GM12878 (cell line): ENCODE measurements around the gene TMTC3. TPM values are rescaled to one million over a fixed set of nuclear protein-coding genes. Genes with fewer than 3 reads are reported as not detected.

Experiments
- ATAC-seq: fragments of 200-7000 bp; cut with Tn5 transposase; 3 replicates; pipeline ENCODE4 v1.9.1; 2020; ENCODE audit warnings: mild to moderate bottlenecking, moderate library complexity
- BruUV-seq: library from RNA; stranded (reverse); fragments of 400-500 nt; replicated peaks from 2 replicates; lab custom pipeline; 2021; lab: Mats Ljungman, UMichigan
- CTCF ChIA-PET: fragments of 300-600 bp; sonication (Branson Sonifier 250); formaldehyde crosslinking; extraction: SDS; loops from one replicate; lab custom pipeline; 2021; ENCODE audit warnings: inconsistent platforms; lab: Yijun Ruan, JAX
- POLR2A ChIA-PET: fragments of 350-600 bp; formaldehyde crosslinking; extraction: SDS; loops from one replicate; lab custom pipeline; 2021; ENCODE audit warnings: inconsistent platforms; lab: Charles Lee
- RAD21 ChIA-PET: fragments of 300-600 bp; sonication (Branson Sonifier 250); formaldehyde crosslinking; loops from one replicate; lab custom pipeline; 2023; ENCODE audit warnings: antibody characterized with exemption; ENCODE audit not compliant: unreplicated experiment; lab: Charles Lee
- SMC1A ChIA-PET: fragments of 300-600 bp; sonication (Branson Sonifier 250); formaldehyde crosslinking; loops from one replicate; lab custom pipeline; 2023; ENCODE audit not compliant: unreplicated experiment, uncharacterized antibody; lab: Charles Lee
- DNase-seq: peaks from one replicate; pipeline ENCODE4 v3.0.0-alpha.2; 2011; ENCODE audit warnings: low read depth, low spot score
- FAIRE-seq: peaks from 3 replicates; lab custom pipeline; 2011; peaks lifted over from hg19 to GRCh38; lab: Jason Lieb, UNC
- H2AFZ ChIP-seq: 2 replicates; pipeline ENCODE4 v1.6.0; 2011; ENCODE audit warnings: low read depth, low read length, control low read depth; ENCODE audit not compliant: control insufficient read depth
- H3K27ac ChIP-seq: 2 replicates; pipeline ENCODE4 v1.5.1; 2011; ENCODE audit warnings: control low read depth; ENCODE audit not compliant: control insufficient read depth, insufficient read depth
- H3K27me3 ChIP-seq, 2 experiments: replicated peaks in 1 of 2; 2 replicates each; pipeline versions ENCODE4 v1.6.0 to v1.6.1; 2011; ENCODE audit warnings: low read length in 1 of 2; ENCODE audit not compliant: control insufficient read depth in 2 of 2, insufficient read depth in 2 of 2
- H3K36me3 ChIP-seq, 2 experiments: 2 replicates each; pipeline ENCODE4 v1.5.1; 2011; ENCODE audit warnings: low read length in 1 of 2; ENCODE audit not compliant: control insufficient read depth in 2 of 2, insufficient read depth in 2 of 2
- H3K4me1 ChIP-seq: 2 replicates; pipeline ENCODE4 v1.6.1; 2011; ENCODE audit warnings: mild to moderate bottlenecking, low read length, moderate library complexity, mixed read lengths; ENCODE audit not compliant: control insufficient read depth, insufficient read depth
- H3K4me2 ChIP-seq: 2 replicates; pipeline ENCODE4 v1.6.0; 2011; ENCODE audit warnings: control low read depth; ENCODE audit not compliant: control insufficient read depth, insufficient read depth
- H3K4me3 ChIP-seq: fragments of 200-600 bp; sonication (generic); 2 replicates; pipeline ENCODE4 v1.5.1; 2016
- H3K79me2 ChIP-seq: 2 replicates; pipeline ENCODE4 v1.6.0; 2011; ENCODE audit warnings: low read length; ENCODE audit not compliant: control insufficient read depth, insufficient read depth
- H3K9ac ChIP-seq: 2 replicates; pipeline ENCODE4 v1.8.0; 2011; ENCODE audit warnings: low read length, control low read depth, mixed read lengths; ENCODE audit not compliant: control insufficient read depth, insufficient read depth
- H3K9me3 ChIP-seq: replicated peaks from 3 replicates; pipeline ENCODE4 v1.5.1; 2011; ENCODE audit warnings: mild to moderate bottlenecking, low read length; ENCODE audit not compliant: control insufficient read depth, insufficient read depth
- H4K20me1 ChIP-seq: 2 replicates; pipeline ENCODE4 v1.6.0; 2011; ENCODE audit not compliant: control insufficient read depth, insufficient read depth
- E2F8 ChIP-seq: fragments of 450-650 bp; IDR thresholded peaks from 2 replicates; pipeline ENCODE4 v1.6.1; 2018; ENCODE audit warnings: mild to moderate bottlenecking, low read depth, moderate library complexity; ENCODE audit not compliant: partially characterized antibody
- MTA2 ChIP-seq: fragments of 450-650 bp; IDR thresholded peaks from 2 replicates; pipeline ENCODE4 v1.6.1; 2016; ENCODE audit warnings: low read depth, mild to moderate bottlenecking, moderate library complexity
- NKRF ChIP-seq: fragments of 450-650 bp; conservative IDR thresholded peaks from 2 replicates; pipeline ENCODE4 v1.6.1; 2017; ENCODE audit warnings: mild to moderate bottlenecking, moderate library complexity
- NR2C2 ChIP-seq: IDR thresholded peaks from 2 replicates; pipeline ENCODE4 v1.6.1; 2011; ENCODE audit warnings: borderline replicate concordance, low read depth; ENCODE audit not compliant: control insufficient read depth, insufficient read length
- PAX5 ChIP-seq: IDR thresholded peaks from 2 replicates; pipeline ENCODE4 v1.6.1; 2011; ENCODE audit warnings: low read depth, low read length, borderline replicate concordance
- RELA ChIP-seq: fragments of 450-650 bp; IDR thresholded peaks from 2 replicates; pipeline ENCODE4 v1.8.0; 2014; ENCODE audit warnings: borderline replicate concordance; ENCODE audit not compliant: partially characterized antibody
- ZNF24 ChIP-seq: fragments of 450-650 bp; IDR thresholded peaks from 2 replicates; pipeline ENCODE4 v1.6.1; 2017; ENCODE audit warnings: antibody characterized with exemption, mild to moderate bottlenecking
- ZNF384 ChIP-seq: IDR thresholded peaks from 2 replicates; pipeline ENCODE4 v1.6.1; 2012; ENCODE audit warnings: low read depth, mild to moderate bottlenecking, low read length, improper control_type of control experiment, borderline replicate concordance
- WGBS: methylation state at CpG from one replicate; pipeline ENCODE4 v1.1.6; 2016; ENCODE audit warnings: low lambda C conversion rate; ENCODE audit not compliant: insufficient replicate concordance, insufficient coverage; ENCODE audit errors: missing lambda C conversion rate; 5-methylcytosine and 5-hydroxymethylcytosine counted together
- in situ Hi-C: fragments of 300-500 bp; cut with MboI; formaldehyde crosslinking; loops from 9 replicates; pipeline ENCODE4 v1.14.3; 2018; ENCODE audit warnings: mixed read lengths
- intact Hi-C: fragments of 100-400 bp; cut with micrococcal nuclease; formaldehyde crosslinking; loops from one replicate; pipeline ENCODE4 v1.14.2; 2022; ENCODE audit not compliant: unreplicated experiment
- polyA plus RNA-seq, 11 experiments: library from polyadenylated mRNA; depleted of rRNA in 4 of 11; unstranded in 6 of 11; stranded (reverse) in 5 of 11; fragments of >200 nt; fragmentation: Nextera tagmentation in 4 of 11; fragmentation: Illumina TruSeq in 1 of 11; extraction: Ambion mirVana in 4 of 11; extraction: Trizol in 1 of 11; gene quantifications; 1 replicate in 1 of 11; 2 replicates in 10 of 11; pipeline versions ENCODE4 v1.2.1 to v1.2.3, GENCODE V29; 2011 to 2016; ENCODE audit warnings: inconsistent platforms in 2 of 11, missing spikeins in 2 of 11, low read depth in 1 of 11
- total RNA-seq, 4 experiments: library from RNA; depleted of rRNA in 3 of 4; stranded (reverse); fragments of >200 nt in 3 of 4; fragmentation: Illumina TruSeq in 1 of 4; extraction: Trizol in 1 of 4; gene quantifications; 2 replicates each; pipeline versions ENCODE4 v1.2.1 to v1.2.3, GENCODE V29; 2013 to 2021

The TMTC3 gene
- total and polyA plus RNA-seq, 10 of the 15 experiments (the other 5 are each of a cell fraction or from before 2014, with no cell fraction given): 1.4 to 5.7 (median 3.5) TPM

- Histone ChIP-seq H3K4me1 (no peaks in the 10 kb centered on the region), H3K27me3 (no peaks in the 10 kb centered on the region), H3K9ac (no peak overlapping the region), H3K9me3 (no peaks in the 10 kb centered on the region), H3K4me2 (no peak overlapping the region), H4K20me1 (no peaks in the 10 kb centered on the region), H3K27ac (no peak overlapping the region), H3K4me3 (no peak overlapping the region), H3K36me3 (peaks cover 0 to 9% of the 10 kb centered on the region in 2 experiments; a peak in 1 of 4 replicates), H2AFZ (no peak overlapping the region), H3K79me2 (no peaks in the 10 kb centered on the region)
- TF ChIP-seq PAX5: no peak
- TF ChIP-seq NKRF: no peak
- TF ChIP-seq E2F8: no peak
- no peak for TF ChIP-seq ZNF384
- no peak for TF ChIP-seq ZNF24
- TF ChIP-seq NR2C2: no peak
- TF ChIP-seq RELA: no peak
- no peak for TF ChIP-seq MTA2
- FAIRE-seq (no peak), ATAC-seq (no peak), DNase-seq (no peak)
- POLR2A ChIA-PET: no interaction called here
- RAD21 ChIA-PET: interaction anchor here (1.0 kb wide), 1 partner anchor 19 kb away, joined by 3 read pairs; no protein-coding TSS in a partner anchor
- intact Hi-C loops: no loop called here
- 100% methylated on average over 3 of the region's 3 CpGs for WGBS
- no TSS peak for BruUV-seq
- in situ Hi-C loops: loop anchor here (25.0 kb wide), 1 partner anchor 1385 kb away; the partner anchor contains the start of gene GALNT4
- CTCF ChIA-PET: interaction anchor here (0.6 kb wide), 1 partner anchor 328 kb away, joined by 3 read pairs; no protein-coding TSS in a partner anchor
- SMC1A ChIA-PET: interaction anchor here (0.9 kb wide), 1 partner anchor 173 kb away, joined by 3 read pairs; no protein-coding TSS in a partner anchor
These were observed 15.0 kb upstream of the TMTC3 start for GRCh38 chr12:88127099-88127498.
